Stimulated activated CD8-positive, alpha-beta memory T cell treated with anti-CD3 and anti-CD28 coated beads, Interleukin-7, amount 100 ng/mL, for 4 hours (primary cell): ENCODE measurements around the gene MT1B.
A peak's percentile ranks its signal among the peaks of the same experiment; 100 is the strongest.

Experiments
- DNase-seq, 2 donors: peaks; one replicate each; pipeline ENCODE4 v3.0.0-alpha.2; 2020; ENCODE audit warnings: low read depth in 2 of 2

MT1B gene

GRCh38 chr16:56651586-56651985, at the start of gene MT1B:
TSS of gene MT1B (plus strand) at chr16:56651886. CDS start at chr16:56651954, 68 bp downstream.
- DNase-seq: no peak

- DNase-seq: no peak
Measured at GRCh38 chr16:56603589-56603988, 48.1 kb upstream of the MT1B start.

GRCh38 chr16:56604966-56605365, 46.7 kb upstream of the MT1B start:
- DNase-seq: no peak

GRCh38 chr16:56605475-56605874, 46.2 kb upstream of the MT1B start:
- DNase-seq: no peak

GRCh38 chr16:56606071-56606475, 45.6 kb upstream of the MT1B start:
- DNase-seq: no peak

GRCh38 chr16:56606476-56607108, 45.1 kb upstream of the MT1B start:
- no peak for DNase-seq

GRCh38 chr16:56607109-56607618, 44.5 kb upstream of the MT1B start:
- DNase-seq: no peak

- DNase-seq: no peak
Measured at GRCh38 chr16:56607675-56608042, 44.0 kb upstream of the MT1B start.

GRCh38 chr16:56608043-56608875, 43.4 kb upstream of the MT1B start, which contains the start of gene MT2A:
TSS of gene MT2A (plus strand) at chr16:56608584. CDS start at chr16:56608656, 72 bp downstream.
- DNase-seq: peak; percentile 69 to 85

GRCh38 chr16:56608876-56609462, 42.7 kb upstream of the MT1B start:
- no peak for DNase-seq

- peak; percentile 57 to 66 for DNase-seq
Measured at GRCh38 chr16:56609463-56609921, 42.2 kb upstream of the MT1B start.

GRCh38 chr16:56610017-56610608, 41.6 kb upstream of the MT1B start:
- peak; percentile 69 to 77 for DNase-seq

GRCh38 chr16:56610609-56611111, 41.0 kb upstream of the MT1B start:
- no peak for DNase-seq

GRCh38 chr16:56611281-56611833, 40.3 kb upstream of the MT1B start:
- no peak for DNase-seq

GRCh38 chr16:56613706-56614105, 38.0 kb upstream of the MT1B start:
- DNase-seq: no peak

GRCh38 chr16:56614549-56614991, 37.1 kb upstream of the MT1B start:
- DNase-seq: no peak

GRCh38 chr16:56615353-56615752, 36.3 kb upstream of the MT1B start:
- no peak for DNase-seq

- no peak for DNase-seq
Measured at GRCh38 chr16:56616608-56617211, 35.0 kb upstream of the MT1B start.

- no peak for DNase-seq
Measured at GRCh38 chr16:56617212-56618085, 34.2 kb upstream of the MT1B start.

GRCh38 chr16:56618138-56618537, 33.5 kb upstream of the MT1B start:
- no peak for DNase-seq
